ENCODE results near the gene TXNRD2.
"Not testable (repeated sequence)": the region's sequence is repeated elsewhere in the genome, so short reads cannot be mapped to it uniquely, and the experiment has no call there.

Gene TXNRD2

DNA sequence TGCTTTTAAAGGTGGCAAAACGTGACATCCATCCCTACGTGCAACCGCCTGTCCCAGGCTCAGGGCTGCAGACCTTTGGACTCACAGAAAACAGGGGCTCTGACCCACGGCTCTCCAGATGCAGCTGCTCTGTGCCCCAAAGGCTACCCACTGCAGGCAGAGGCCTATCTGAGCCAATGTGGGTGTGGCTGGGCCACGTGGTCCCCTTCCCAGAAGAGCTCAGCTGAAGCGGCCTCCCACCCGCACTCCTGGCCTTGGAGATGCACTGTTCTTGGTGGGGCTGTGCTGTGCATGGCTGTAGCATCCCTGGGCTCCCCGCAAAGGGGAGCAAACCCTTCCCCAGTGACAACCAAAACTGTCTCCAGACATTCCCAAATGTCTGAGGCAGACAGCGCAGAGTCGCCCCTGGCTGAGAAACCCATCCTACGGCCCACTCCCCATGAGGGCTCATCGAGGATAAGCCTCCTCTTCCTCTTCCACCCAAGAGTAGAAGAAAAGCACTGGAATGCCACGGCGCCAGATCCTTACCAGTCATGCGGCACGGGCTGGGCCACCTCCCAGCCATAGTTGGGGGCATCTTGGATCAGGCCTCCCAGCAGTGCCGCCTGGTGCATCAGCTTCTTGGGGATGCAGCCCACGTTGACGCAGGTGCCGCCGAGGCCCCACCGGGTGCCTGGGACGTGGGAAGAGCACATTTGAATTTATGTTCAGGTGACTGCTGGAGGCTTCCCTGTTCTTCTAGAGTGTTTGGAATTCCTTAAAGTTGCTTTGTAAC, 23.1 kb downstream of the TXNRD2 start:
- DNase-seq: no peak

DNA sequence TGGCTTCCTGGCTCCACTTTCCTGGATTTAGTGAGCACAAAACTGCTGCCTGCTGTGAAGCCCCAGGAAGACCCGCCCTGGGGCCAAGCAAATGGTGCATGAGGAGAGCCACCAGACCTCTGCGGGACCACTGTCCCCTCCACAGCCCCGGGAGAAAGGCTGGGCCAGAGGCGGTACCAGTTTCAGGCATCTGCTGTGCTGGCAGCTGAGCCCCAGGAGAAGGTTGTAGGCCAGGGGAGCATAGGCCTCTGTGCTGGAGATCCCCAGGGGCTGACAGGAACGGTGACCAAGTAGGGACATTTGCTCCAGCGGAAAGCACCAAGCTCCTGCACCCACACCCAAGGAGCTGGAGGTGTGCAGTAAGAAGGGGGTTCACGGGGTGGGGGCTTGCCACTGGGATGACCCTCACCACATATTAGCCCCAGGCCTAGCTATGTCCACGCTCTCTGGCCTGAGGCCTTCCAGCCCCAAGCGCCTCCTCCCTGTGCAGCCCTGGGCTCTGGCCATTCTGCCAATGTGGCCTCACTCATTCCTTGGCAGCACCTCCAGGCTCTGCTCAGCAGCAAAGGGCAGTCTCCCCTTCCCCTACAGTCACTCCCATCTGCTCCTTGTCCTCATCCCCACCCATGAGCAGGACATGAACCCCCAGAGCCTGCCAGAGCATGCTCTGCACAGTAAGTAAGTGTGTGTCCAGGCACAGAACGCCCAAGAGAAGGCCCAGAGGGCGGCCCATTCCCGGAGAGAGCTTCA, 24.1 kb downstream of the TXNRD2 start:
- no peak for DNase-seq

DNA sequence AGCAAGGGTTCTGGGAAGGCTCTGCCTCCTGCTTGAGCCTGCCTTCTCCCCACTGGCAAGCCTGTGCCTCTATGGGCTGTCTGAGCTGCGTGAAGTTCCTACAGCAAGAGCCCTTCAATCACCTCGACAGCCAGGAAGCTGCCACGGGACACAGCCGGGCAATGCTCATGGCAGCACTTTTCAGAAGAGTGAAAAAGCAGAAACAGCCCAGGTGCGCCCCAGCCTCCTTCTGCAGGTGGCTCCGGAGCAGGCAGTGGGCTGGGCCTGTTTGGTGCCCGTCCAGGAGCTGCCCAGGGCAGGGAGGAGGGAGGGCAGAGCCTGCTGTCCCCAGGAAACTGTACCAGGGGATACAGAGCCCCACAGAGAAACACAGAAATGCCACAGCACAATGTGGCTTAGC, 24.7 kb downstream of the TXNRD2 start:
- no peak for DNase-seq

DNA sequence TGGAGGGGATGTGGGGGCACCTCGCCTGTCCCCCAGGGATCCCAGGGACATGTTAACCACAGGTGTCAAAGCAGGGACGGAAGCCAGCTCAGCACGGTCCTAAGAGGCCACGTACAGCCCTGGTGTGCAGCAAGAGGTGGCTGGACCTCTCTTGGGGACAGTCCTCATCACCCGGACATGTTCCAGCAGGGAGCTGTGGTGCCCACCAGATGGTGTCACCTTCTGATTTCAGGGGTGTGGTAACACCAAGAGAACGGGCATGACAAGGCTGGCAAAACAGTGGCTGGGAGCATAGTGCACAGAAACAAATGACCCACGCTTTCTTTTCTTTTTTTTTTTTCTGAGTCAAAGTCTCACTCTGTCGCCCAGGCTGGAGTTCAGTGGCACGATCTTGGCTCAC, 25.6 kb downstream of the TXNRD2 start:
- no peak for DNase-seq

DNA sequence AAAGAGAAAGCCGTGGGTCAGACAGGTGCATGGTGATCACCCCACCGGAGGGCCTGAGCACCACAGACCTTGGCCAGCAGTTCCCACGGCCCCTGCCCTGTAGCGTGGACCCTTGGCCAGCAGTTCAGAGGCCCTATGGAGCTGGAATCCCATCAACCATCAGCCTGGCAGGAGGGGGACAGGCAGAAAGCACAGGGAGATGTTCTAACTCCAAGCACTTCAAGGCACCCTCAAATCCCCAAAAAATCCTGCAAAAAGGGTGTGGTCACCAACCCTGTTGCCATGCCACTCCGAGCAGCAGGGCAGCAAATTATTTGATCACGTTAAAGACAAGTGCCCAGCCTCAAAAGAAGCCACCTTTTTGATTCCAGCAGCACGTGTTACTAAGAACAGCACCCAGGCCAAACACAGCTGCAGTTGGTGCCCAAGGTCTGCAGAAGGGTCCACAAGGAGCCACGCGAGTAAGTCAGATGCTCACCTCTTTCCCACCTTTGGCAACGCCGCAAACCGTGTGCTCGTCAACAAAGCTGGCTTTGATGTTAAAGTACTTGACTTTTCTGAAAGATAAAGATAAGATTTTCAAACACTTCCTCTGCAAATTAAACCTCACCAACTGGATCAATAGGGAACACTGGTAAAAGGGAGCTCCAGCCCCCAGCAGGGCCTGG, 26.2 kb downstream of the TXNRD2 start:
- no peak for DNase-seq

DNA sequence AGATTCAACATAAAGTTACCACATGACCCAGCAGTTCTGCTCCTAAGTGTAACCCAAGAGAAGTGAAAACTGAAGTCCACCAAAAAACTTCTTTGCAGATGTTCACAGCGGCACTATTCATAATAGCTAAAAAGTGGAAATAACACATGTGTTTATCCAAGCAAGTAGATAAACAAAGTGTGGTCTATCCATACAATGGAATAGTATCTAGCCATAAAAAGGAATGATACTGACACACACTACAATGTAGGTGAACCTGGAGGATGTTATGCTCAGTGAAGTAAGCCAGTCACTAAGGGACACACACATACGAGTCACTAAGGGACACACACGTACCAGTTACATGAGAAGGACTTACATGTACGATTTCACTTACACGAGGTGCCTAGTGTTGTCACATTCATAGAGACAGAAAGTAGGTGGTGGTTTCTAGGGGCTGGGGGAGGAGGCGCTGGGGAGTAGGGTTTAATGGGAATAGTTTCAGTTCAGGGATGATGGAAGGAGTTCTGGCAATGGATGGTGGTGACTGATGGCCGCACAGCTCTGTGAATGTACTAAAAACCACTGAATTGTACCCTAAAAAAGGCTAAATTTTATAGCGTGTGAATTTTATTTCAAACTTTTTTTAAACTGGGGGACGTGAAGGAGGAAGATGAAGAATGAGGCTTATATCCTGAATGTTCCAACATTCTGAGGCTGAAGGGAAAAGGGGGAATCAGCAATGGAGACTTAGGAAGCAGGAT, 27.2 kb downstream of the TXNRD2 start:
- DNase-seq: no peak

DNA sequence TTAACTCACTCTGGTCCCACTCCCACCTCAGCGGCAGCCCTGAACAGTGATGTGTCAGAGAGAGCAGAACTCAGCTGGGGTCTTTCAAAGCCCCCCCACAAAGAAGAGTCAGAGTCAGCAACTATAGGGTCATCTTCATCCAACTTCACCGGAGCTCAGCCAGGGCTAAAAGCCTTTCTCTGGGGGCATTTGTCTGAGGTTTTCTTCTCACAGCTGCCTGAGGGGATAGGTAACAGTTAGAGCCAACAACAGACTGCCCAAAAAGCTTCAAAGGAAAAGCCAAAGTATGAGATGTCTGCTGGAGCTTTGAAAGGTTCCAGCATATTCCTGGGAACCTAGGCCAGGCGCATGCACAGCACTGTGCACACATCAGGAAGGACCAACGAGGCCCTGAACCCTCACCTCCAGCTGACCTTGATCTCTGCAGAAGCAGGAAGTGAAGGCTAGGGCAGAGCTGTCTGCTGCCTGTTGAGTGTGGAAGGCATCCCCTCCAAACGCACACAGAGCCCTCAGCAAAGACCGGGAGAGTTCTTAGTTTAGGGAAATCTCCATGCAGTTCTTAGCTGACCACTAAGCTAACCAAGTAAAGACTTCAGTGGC, 28.2 kb downstream of the TXNRD2 start:
- no peak for DNase-seq

DNA sequence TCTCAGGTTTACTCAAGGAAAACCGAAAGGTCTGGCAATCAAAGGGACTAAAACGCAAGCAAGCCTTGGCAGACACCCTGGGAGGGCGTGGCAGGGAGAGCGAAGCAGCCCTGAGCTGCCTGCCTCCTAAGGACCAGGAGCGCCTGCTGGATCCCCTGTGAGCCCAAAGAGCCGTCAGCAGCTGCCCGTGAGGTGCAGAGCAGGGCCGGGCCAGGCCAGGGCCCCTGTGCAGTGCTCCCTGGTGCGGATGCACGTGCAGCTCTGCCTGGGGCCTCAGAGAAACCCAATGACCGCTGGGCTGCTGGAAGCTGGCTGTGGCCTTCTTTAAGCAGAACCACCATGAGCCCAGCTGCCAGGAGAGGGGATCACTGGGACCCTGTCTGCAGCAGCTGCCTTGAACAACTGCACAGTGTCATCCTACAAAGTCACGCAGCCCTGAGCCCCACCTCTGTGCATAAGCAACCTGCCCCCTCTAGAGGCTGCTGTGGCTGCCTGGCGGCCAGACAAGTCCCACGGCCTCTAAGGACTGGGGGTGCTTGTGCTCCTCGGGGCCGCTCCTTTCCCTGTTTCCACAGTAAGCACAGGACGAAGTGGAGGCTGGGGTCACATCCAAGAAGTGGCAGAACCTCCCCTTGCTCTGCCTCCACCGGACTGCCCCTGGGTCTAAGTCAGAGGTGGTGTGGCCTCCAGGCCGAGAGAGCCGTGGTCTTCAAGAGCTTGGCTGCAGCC, 29.2 kb downstream of the TXNRD2 start:
- no peak for DNase-seq

DNA sequence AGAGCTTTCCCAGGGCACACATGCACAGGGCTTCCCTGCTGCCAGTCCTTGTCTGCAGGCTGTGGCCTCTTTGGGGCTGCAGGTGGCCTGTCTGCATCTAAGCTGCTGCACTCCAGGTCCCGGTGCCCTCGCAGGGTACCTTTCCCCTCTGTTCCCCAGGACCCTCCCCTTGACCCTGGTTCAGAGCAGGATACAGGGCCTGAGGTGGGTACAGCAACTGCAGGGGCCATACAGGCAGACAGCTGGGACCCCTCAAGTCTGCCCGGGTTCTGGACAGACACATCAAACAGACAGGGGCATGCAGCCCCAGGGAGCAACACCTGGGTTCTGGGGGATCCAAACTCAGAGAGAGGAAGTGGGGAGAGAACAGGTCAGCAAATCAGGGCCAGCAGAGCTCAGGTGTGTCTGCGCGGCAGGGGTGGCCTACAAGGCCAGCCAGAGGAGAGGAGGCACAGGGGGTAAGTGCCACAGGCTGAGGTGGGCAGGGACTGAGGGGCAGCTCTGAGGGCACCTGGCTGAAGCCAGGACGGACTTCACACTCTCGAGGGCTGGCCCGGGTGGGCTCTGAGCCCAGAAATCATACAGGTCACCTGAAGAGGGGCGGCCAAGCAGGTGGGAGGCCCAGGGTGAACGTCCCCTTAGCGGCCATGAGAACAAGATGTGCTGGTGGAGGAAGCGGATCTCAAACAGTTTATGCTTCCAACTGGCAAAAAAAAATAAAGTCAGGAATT, 29.9 kb downstream of the TXNRD2 start:
- no peak for DNase-seq

DNA sequence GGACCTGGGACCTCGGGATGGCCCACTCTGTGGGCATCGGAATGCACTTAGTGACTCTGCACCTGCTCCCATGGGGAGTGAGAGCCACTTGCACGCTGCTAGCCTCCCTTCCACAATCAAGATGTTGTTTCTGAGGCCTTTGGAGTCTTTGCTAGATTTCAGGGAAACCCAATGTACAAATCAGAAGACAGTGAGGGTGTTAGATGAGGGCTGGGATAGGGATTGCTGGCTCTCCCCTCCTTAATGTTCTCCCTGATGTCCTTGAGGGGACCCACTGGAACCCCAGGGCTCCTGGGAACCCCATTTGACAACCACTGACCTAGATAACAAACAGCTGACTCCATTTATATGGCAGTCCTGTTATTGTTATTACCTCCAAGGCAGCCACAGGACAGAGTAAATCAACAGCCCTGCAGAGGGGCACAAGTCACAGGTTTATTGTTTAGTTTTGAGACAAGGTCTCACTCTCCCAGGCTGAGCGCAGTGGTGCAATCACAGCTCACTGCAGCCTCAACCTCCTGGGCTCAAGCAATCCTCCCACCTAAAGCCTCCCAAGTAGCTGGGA, 31.4 kb downstream of the TXNRD2 start:
- DNase-seq: no peak

DNA sequence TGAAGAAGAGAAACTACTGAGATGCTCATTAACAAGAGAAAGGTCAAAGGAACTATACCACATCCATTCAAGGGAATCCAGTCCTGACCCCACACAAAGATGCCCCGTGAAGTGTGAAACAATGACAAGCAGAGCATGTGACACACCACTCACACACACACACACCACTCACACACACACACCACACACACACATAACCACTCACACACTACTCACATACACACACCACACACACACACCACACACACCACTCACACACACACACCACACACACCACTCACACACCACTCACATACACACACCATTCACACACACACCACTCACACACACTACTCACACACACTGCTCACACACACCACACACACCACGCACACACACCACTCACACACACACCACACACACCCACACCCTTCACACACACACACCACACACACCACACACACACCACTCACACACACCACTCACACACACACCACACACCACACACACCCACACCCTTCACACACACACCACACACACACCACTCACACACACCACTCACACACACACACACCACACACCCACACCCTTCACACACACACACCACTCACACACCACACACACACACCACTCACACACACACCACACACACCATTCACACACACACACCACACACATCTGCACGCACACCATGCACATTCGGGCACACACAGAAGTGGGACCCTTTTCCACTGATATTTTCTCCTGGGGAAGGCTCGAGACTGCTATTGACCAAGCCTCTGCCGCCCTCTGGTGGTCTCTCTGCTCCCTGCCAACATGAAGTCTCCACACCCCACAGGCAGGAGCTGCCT, 32.1 kb downstream of the TXNRD2 start:
- no peak for DNase-seq

DNA sequence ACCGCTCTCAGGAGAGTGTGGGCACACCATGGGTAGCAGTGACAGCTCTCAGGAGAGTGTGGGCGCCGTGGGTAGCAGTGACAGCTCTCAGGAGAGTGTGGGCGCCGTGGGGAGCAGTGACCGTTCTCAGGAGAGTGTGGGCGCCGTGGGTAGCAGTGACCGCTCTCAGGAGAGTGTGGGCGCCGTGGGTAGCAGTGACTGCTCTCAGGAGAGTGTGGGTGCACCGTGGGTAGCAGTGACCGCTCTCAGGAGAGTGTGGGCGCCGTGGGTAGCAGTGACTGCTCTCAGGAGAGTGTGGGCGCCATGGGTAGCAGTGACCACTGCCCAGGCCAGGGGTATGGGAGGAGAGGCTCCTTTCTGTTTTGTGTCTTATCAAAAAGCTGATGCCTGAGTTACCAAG, 33.7 kb downstream of the TXNRD2 start:
- not testable (repeated sequence) for DNase-seq

DNA sequence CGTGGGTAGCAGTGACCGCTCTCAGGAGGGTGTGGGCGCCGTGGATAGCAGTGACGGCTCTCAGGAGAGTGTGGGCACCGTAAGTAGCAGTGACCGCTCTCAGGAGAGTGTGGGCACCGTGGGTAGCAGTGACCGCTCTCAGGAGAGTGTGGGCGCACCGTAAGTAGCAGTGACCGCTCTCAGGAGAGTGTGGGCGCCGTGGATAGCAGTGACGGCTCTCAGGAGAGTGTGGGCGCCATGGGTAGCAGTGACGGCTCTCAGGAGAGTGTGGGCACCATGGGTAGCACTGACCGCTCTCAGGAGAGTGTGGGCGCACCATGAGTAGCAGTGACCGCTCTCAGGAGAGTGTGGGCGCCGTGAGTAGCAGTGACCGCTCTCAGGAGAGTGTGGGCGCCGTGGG, 34.8 kb downstream of the TXNRD2 start:
- not testable (repeated sequence) for DNase-seq

DNA sequence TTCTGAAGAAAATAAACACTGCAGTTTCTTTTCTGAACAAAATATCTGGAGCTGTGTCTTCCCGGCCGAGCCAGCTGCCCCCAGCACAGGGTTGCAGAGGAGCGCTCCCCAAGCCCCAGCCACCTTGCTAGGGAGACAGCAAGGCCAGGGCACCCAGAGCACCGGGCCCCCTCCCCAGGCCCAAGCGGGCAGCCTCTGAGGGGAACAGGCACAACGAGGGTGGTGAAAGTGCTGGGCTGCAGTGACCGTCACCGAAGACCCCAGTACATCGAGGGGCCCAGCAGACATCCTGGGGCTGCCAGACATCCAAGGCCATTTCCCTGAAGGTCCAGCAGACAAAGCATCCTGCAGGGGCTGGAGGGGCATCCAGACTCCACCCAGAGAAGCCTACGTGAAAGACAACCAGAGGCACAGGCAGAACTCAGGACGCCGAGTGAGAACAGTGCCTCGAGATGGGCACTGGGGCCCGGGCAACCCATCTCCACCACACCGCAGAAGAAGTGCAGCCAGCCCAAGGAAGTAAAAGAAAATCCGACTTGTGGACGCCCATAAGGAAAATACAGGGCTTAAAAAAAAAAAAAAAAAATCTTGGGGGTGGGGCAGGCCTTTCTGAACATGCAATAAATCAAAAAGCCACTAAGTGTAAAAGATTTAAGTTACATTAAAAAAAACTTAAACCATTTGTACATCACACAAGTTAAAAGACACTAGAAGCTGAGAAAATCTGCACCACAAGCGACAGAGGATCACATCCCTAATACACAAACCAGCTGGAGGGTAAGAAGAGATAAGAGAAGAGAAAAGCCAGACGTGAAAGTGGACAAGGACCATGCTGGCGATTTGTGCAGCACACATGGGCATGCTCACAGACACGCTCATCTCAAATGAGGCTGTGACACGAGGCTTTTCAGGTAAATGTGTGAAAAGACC, 36.0 kb downstream of the TXNRD2 start:
- DNase-seq: no peak

DNA sequence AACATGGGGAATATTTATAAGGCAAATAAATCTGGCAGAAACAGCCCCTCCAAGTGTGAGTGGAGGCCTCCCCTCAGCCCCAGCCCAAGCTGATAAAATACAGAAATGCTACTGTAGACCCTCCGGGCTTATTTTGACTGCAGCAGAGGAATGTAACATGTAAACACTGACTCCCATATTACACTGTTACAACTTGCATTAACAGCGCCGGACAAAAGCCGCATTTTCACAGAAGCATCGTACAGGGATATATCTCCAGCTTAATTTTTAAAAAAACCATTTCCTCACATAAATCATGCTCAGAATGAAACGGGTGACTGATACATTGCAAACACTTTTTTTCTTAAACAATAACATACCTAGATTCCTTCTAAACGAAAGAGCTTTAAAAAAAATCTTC, 36.7 kb downstream of the TXNRD2 start:
- DNase-seq: no peak

DNA sequence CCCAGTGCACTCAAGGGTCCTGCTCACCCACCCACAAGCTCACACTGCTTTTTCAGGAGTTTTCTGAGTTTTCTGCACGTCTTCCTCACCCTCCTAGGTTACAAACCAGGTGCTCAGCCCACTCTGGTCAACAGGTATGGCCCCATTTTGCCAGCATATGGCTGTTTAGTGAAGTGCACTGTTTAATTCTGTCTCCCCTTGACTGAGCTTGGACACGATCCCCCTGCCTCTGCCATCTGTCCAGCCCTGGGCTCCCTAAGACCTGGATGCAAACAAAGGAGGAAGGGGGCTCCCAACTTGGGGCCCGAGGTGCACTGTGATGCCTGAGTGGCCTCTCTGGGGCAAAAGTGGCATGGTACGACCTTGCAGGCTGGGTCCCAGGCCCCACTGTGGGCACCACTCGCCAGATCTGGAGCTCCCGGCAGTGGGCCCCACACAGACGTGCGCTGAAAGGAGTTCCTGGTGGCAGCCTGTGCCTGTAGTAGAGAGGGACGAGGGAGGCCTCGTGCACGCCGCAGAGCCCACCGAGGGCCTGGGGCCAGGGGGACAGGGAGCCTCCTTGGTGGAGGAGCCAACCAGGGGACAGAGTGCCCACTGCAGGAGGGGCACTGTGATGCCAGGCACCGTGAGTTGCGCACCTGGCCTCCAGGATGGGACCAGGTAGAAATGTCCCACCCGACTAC, 37.3 kb downstream of the TXNRD2 start:
- DNase-seq: no peak

DNA sequence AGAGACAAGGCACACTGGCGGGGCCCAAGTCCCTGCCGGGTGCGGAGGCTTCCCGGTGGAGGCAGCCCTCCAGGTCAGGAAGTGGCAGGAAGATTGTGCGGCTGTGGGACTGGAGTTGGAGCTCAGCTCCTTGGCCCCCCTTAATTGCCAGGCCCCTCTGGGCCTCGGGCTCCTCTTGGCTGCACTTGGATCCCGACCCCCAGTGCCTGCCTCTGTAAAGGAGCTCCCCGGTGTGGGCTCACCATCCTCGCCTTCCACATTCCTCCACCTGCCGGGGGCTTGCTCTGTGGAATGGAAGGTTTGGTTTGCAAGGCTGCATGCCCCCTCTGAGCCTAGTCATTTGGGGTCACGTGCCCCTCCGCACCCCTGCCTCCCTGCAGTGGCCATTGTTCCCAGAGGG, 38.1 kb downstream of the TXNRD2 start:
- no peak for DNase-seq

DNA sequence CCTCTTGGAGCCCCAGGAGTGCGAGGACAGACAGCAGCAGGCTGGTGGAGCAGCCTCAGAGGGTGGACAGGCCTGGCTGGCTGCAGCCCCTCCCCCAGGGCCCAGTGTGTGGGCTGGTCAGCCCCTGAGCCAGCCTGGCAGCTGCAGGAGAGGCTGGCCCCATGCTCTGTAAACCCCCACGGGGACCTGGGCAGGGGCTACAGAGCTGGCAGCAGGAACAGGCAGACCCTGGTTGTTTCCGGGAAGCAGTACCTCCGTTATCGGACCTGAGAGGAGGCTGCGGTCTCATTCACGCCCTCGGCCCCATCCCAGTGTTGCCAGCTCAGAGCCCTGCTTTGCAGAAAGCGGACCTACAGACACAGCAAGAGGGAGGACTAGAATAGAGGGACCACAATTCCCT, 38.6 kb downstream of the TXNRD2 start:
- DNase-seq: no peak
